Left kidney (tissue), 2 donors: ENCODE data around the gene SWSAP1. TPM values are rescaled to one million over a fixed set of nuclear protein-coding genes. Genes with fewer than 3 reads are reported as not detected.

ENCODE experiments used
- DNase-seq: peaks from one replicate; pipeline ENCODE4 v3.0.0-alpha.2; 2013
- polyA plus RNA-seq: library from polyadenylated mRNA; unstranded; fragments of 120-200 nt; gene quantifications from one replicate; pipeline ENCODE4 v1.2.1, GENCODE V29; 2013; ENCODE audit not compliant: insufficient read length

Gene SWSAP1
- polyA plus RNA-seq, 1 donor = 2.7 TPM

DNA sequence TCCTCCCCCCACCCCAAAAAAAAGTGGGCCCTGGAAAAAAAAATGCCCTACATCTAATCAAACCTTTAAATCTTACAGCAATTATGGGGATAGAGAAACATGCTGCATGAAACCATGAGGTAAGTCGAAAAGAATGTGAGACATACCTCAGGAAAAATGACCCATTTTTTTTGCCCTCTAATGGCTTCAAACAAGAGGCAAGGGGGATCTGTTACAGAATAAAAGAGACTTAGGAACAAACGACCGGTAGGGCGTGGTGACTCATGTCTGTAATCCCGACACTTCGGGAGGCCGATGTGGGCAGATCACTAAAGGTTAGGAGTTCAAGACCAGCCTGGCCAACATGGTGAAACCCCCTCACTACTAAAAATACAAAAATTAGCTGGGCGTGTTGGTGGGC lies 36.2 kb downstream of the SWSAP1 start:
- DNase-seq = no peak

DNA sequence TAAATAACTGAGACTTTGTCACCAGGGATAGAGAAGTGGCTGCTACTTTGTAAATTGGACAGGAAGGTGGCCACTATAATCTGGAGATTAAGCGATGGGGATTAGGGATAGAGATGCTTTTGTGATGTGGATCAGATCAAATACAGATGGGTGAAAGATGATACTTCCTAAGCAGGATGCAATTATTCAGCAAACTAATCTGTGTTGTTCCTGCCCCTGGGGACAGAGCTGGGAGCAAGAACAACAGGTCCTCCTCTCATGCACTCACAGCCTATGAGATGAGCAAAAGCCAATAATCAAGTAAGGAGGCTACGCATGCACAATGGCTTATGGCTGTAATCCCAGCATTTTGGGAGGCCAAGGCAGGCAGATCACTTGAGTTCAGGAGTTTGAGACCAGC lies 40.1 kb downstream of the SWSAP1 start:
- DNase-seq = no peak

DNA sequence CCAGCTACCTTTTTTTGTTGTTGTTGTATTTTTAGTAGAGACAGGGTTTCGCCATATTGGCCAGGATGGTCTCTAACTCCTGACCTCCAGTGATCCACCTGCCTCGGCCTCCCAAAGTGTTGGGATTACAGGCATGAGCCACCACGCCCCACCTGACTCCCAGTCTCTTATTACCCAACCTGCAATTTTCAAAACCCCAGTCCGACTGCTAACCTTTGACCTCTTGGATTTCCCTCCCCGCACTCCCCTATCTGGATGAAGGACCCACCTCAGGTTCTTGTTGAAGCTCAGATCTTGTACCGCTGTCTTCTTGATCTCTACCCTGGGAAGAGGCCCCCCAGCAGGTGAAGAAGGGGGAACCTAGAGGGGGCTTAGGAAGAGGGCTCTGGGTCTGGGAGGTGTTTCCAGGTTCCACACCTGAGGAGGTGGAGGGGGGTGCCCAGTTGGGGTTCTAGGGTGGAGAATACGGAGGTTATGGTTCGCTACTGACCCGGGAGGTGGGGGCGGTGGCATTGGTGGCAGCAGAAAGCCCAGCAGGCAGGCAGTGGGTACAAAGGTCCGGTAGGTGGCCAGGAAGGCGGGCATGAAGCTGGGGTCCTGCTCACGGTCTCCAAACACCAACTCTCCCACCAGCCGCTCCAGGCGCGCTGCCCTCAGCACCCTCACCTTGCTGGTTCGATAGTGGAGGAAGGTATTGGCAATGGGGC lies 42.0 kb downstream of the SWSAP1 start:
- no peak for DNase-seq

DNA sequence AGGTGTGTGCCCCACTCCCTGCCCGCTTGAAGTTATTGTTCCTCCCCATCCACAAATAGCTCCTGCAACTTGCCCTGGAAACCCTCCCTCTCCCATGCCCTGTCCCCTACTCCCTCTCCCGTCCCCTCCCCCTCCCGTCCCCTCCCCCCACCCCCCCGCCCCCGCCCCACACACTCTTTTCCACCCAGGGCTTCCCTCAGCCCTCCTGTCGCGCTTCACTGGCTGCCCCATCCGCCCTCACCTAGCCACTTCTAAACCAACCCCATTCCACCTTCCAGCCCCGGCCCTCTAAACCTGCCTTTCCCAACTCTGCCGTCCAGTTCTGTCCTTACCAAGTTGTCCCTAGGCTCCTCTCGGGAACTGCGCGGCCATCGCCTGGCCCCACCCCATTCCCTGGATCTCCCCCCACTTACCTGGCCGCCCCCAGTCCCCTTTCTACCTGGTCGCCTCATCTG lies 43.7 kb downstream of the SWSAP1 start:
- DNase-seq = no peak

GRCh38 chr19:11418549-11419506 lies 44.4 kb downstream of the SWSAP1 start, which contains the start of gene RGL3:
TSS of gene RGL3 (minus strand) at chr19:11419314. CDS start at chr19:11419278, 36 bp downstream.
- DNase-seq = peak; percentile 56

- peak; percentile 48 for DNase-seq
Observed at GRCh38 chr19:11420429-11421370, 46.2 kb downstream of the SWSAP1 start.

DNA sequence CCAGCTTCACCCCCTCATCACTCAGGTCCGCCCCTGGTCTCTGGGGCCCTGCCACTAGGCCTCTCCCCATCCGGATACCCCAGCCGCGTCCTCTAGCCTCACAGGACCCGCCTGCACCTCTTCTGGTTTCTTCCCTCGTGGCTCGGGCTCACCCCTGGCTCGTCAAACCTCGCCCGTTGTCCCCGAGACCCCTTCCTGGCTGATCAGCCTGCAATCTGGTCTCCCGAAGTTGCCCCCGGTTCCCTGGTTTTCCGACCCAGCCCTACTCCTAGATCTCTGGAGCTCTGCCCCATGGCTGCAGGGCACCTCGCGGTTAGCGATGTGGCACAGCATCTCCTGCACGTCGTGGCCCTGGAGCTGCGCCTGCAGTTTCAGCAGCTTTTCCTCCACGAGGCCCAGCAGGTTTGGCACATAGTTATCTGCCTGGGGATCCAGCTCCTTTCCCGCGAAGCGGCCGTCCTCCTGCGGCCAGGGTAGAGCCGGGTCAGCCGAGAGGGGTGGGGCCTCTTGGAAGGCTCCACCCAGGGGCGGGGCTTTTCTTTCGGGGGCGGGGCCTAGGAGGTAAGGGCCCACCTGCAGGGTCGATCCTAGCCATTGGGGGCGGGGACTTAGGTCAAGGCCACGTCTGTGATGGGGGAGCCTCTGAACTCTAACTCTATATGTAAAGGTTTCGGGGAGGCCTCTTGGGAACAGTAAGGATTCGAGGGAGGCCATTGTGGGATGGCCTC lies 47.1 kb downstream of the SWSAP1 start:
- no peak for DNase-seq

- no peak for DNase-seq
Observed at GRCh38 chr19:11422163-11423065, 47.9 kb downstream of the SWSAP1 start.

GRCh38 chr19:11423164-11423790 lies 48.8 kb downstream of the SWSAP1 start:
- DNase-seq = no peak

- no peak for DNase-seq
Observed at GRCh38 chr19:11423791-11424181, 49.3 kb downstream of the SWSAP1 start.

Other genes with a start within 250 kb of the SWSAP1 start
- 25.5 TPM for gene SPC24, start 218.9 kb upstream of the SWSAP1 start, polyA plus RNA-seq
- gene KANK2, start 177.1 kb upstream of the SWSAP1 start, polyA plus RNA-seq = 117 TPM
- gene ANGPTL8, start 135.0 kb upstream of the SWSAP1 start, polyA plus RNA-seq = 0.62 TPM
- 49.3 TPM for gene DOCK6, start 112.1 kb upstream of the SWSAP1 start, polyA plus RNA-seq
- not detected for gene TSPAN16, start 78.5 kb upstream of the SWSAP1 start, polyA plus RNA-seq
- 15.2 TPM for gene RAB3D, start 35.0 kb upstream of the SWSAP1 start, polyA plus RNA-seq
- gene TMEM205, start 28.4 kb upstream of the SWSAP1 start, polyA plus RNA-seq = 121 TPM
- gene CCDC159, start 28.1 kb upstream of the SWSAP1 start, polyA plus RNA-seq = 30.3 TPM
- gene PLPPR2, start 19.2 kb upstream of the SWSAP1 start, polyA plus RNA-seq = 10.5 TPM
- gene EPOR, start 9.6 kb downstream of the SWSAP1 start, polyA plus RNA-seq = 21.3 TPM
- gene RGL3, start 44.6 kb downstream of the SWSAP1 start, polyA plus RNA-seq = 99.4 TPM
- 1.4 TPM for gene ODAD3, start 60.5 kb downstream of the SWSAP1 start, polyA plus RNA-seq
- gene PRKCSH, start 61.0 kb downstream of the SWSAP1 start, polyA plus RNA-seq = 321 TPM
- 0.05 TPM for gene ELAVL3, start 106.4 kb downstream of the SWSAP1 start, polyA plus RNA-seq
- gene ZNF653, start 131.2 kb downstream of the SWSAP1 start, polyA plus RNA-seq = 9.6 TPM
- gene ECSIT, start 154.5 kb downstream of the SWSAP1 start, polyA plus RNA-seq = 31.0 TPM
- gene CNN1, start 164.2 kb downstream of the SWSAP1 start, polyA plus RNA-seq = 3.0 TPM
- gene ELOF1, start 184.6 kb downstream of the SWSAP1 start, polyA plus RNA-seq = 42.3 TPM
- gene ACP5, start 203.0 kb downstream of the SWSAP1 start, polyA plus RNA-seq = 10.0 TPM
- gene ZNF627, start 222.8 kb downstream of the SWSAP1 start, polyA plus RNA-seq = 43.4 TPM